CD4-positive, alpha-beta T cell treated with Interferon alpha-2 for 1 hour (primary cell): ENCODE results near the gene POLR2C.
"Not testable (repeated sequence)": the region's sequence is repeated elsewhere in the genome, so short reads cannot be mapped to it uniquely, and the experiment has no call there.

Source experiments
- DNase-seq, 2 donors: peaks; one replicate each; pipeline ENCODE4 v3.0.0-alpha.2; 2020 to 2022

The POLR2C gene

GRCh38 chr16:57479976-57480753 is 17.7 kb downstream of the POLR2C start:
- no peak for DNase-seq

DNA sequence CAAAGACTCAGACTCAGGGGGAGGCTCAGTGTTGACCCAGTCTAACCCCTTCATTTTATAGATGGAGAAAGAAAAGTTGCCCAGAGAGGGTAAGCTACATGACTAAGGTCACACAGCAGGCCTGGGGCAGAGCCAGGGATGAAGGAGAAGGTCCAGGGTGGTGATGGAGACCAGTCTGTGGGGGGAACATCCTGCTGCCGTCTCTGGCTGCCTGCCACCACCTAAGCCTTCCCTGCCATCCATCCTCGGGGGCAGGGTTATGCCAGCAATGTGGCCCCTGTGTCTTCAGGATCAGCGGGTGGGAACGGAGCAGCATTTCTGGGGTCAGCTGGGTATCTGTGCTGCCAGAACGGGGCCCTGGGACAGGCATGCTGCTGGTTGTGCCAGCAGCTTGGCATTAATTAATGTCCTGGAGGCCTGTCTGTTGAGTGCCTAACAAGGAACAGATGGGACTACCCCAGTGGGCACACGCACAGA is 18.3 kb downstream of the POLR2C start:
- no peak for DNase-seq

GRCh38 chr16:57481421-57481820 is 18.9 kb downstream of the POLR2C start:
- no peak for DNase-seq

DNA sequence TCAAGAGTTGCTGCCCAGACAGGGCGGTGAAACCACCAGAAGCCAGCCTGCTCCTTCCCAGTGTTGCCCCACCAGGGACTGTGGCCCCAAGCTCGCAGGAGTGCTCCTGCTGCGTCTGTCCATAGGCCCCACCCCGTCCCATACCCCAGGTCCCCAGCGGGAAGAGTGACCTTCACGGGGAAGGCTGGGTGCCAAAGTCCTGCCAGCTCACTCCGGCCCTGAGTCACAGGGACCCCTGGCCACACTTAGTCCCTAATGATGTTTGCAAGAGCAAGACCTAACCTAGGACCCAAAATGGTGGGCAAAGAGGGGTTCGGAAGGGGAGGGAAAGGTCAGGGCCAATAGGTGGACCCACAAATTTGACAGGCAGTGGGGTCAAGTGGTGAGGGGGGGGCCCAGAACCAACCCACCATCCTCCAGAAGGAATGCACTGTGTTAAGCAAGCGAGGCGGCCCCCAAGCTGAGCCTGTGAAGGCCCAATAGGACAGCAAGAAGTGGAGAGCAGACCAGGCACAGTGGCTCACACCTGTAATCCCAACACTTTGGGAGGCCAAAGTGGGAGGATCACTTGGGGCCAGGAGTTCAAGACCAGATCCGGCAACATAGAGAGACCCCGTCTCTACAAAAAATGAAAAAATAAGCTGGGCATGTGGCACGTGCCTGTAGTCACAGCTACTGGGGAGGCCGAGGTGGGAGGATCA is 20.5 kb downstream of the POLR2C start:
- DNase-seq: no peak

- DNase-seq: no peak
These were observed 21.4 kb downstream of the POLR2C start for GRCh38 chr16:57483725-57484514.

DNA sequence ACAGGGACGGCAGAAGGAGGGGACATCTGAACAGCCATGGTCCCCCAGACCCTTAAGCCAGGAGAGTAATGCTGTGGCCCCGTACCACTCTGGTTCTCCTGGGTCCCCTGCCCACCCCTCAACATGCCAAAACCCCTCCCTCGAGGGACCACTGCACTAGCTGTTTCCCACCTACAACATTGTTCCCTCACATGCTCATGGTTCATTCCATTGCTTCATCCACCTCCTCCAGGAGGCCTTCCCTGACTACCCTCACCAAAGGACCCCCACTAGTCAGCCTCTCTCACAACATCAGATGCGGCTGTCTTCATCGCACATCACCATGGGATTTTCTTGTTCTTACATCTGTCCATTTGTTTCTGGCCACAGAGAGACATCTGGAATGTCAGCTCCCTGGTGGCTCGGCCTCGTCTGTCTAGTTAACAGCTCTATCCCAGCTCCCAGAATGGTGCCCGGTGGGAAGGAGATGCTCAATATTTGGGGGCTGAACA is 22.1 kb downstream of the POLR2C start:
- DNase-seq: no peak

- DNase-seq: no peak
These were observed 22.8 kb downstream of the POLR2C start for GRCh38 chr16:57485091-57485915.

GRCh38 chr16:57485916-57486857 is 23.7 kb downstream of the POLR2C start, which contains the start of gene DOK4:
Gene DOK4, minus strand, starts transcription at chr16:57486493. Its CDS starts 6,986 bp downstream, at chr16:57479507.
- peak; percentile 70 to 84 for DNase-seq

DNA sequence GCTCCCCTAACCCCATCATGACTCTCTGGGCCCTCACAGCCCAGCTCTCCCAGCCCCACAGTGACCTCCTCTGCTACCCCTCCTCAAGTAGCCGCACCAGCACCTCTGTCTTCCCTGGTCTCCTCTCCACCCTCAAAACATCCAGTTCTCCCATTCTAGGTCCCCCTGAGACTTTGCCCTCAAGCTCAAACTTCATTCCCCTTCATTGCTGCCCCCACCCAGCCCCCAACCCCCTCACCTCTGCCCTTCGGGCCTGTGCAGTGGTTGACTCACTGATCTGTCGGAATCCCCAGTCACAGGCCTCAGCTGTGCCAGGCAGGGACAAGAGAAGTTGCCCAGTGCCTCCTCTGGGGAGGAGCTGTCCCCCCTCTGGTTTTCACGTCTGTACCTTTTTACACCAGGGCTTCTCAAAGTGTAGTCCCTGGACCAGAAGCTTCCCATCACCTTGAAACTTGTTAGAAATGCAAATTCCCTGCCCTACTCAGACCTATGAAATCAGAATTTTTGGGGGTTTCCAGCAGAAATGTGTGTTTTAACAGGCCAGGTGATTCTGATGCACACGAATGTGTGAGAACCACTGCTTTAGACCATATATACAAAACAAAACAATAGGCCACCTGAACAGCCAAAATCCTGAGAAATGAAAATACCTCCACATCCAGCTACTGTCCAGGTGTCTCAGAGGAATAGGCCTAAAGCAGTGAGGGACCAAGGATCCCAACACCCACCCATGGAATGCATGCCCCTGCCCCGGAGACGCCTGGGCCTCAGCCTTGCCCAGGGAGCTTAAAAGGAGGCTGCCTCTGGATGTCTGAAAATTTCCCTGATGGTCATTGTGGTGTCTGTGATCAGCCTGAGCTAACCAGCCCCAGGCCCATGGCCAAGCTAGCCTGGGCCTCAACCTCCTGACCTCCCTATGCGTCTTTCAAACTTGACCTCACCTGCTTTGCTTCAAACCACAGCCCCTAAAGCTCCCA is 24.7 kb downstream of the POLR2C start:
- no peak for DNase-seq

- DNase-seq: no peak
These were observed 26.8 kb downstream of the POLR2C start for GRCh38 chr16:57489229-57489628.

DNA sequence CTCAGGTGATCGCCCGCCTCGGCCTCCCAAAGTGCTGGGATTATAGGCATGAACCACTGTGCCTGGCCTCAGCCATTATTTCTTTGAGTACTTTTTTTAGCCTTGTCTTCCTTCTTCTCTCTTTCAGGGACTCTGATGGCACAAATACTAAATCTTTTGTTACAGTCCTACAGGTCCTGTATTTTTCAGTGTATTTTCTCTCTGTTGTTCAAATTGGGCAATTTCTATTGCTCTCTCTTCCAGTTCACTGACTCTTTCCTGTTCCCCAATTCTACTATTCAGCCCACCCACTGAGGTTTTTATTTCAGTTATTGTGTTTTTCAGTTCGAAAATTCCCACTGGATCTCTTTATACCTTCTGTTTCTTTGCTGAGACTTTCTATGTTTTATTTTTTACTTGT is 31.3 kb downstream of the POLR2C start:
- no peak for DNase-seq

DNA sequence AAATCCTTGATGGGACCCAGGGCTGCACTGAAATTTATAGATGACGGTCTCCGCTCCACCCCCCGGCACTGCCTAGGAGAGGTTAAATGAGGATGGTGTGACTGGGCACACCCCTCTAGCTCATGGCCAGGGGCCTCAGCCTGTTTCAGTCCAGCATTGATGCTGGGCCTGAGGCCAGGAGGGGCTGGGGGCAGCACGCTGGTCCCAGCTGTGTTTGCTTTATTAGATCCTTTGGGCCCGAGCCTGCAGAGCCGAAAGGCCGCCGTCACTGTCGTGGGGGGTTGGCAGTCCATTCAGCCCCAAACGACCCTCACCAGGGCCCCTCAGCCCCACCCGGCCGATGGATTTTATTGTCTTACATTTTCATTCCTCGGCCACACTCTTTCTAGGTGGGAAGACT is 34.6 kb downstream of the POLR2C start:
- no peak for DNase-seq

GRCh38 chr16:57498031-57498430 is 35.6 kb downstream of the POLR2C start:
- DNase-seq: no peak

DNA sequence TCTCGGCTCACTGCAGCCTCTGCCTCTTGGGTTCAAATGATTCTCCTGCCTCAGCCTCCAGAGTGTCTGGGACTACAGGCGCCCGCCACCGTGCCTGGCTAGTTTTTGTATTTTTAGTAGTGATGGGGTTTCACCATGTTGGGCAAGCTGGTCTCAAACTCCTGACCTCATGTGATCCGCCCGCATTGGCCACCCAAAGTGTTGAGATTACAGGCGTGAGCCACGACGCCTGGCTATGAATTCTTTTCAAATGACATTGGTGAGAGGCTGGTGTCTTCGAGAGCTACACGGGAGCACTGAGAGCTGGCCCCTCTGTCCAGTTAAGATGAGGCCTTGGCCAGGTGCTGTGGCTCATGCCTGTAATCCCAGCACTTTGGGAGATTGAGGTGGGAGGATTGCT is 37.5 kb downstream of the POLR2C start:
- not testable (repeated sequence) for DNase-seq

DNA sequence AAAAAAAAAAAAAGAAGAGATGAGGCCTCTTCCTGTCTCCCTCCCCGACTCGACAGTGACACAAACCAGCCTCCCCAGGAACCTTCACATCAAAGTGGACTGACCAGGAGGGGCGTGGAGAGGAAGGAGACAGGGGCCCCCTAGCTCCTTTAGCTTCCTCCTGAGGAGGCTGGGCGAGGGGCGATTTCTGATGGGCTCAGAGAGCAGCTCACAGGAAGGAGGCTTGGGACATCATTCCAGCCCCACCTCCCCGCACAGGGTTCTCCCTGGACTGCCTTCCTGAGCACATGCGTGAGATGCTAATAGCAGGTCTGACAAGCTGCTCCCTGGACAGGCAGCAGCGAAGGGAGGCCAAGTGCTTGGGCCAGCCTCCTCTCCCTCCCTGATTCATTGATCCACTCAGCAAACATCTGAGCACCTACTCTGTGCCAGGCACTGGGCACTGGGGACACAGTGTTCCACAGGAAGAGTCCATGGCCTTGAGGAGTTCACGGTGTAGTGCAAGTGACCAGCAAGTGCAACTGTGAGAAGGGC is 38.2 kb downstream of the POLR2C start:
- DNase-seq: no peak

GRCh38 chr16:57501492-57501891 is 39.0 kb downstream of the POLR2C start:
- no peak for DNase-seq

- DNase-seq: no peak
These were observed 39.7 kb downstream of the POLR2C start for GRCh38 chr16:57502048-57502775.

DNA sequence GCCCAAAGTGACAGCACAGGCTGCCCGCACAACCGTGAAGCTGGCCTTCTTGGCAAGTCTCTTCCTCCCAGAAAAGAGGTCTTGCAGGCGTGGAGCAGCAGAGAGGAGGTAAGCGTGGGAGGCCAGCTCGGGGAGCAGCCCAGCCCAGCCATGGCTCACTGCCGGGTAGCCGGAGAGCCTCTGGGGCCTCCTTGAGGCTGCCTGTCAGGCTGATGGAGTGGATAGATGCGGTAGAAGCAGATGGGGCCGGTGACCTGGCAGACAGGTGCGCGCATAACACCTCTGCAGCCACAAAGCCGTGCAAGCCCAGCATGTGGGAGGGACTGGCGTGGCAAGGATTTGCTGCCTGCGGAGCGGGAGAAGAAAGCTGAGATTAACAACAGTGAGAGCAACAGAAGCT is 40.9 kb downstream of the POLR2C start:
- no peak for DNase-seq

DNA sequence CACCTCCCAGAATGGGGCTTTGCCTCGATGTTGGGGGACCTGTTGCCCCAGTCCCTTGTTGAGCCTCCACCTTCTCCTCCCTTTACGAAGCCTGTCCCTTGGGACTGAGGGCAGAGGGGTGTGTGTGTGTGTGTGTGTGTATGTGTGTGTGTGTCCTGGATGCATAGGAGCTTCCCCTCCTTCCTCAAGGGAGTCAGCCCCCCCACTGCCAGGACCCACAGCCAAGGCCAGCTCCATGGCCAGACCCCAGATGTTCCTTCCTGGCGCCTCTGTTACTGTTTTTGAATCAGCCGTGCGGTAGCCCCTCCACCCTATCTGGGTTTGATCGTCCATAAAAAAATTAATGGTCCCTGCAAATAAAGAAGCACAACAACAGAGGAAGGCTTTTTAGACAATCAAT is 41.5 kb downstream of the POLR2C start:
- DNase-seq: no peak
